Fibroblast of upper back skin (primary cell): ENCODE measurements around the gene OR8B3.

Experiments used
- DNase-seq: peaks from one replicate; pipeline ENCODE4 v3.0.0-alpha.2; 2013

Gene OR8B3

GRCh38 chr11:124346311-124346955 is 52.4 kb downstream of the OR8B3 start:
- no peak for DNase-seq
